IMR-90 (cell line): Measurements from ENCODE around the gene NYAP1. TPM values are rescaled to one million over a fixed set of nuclear protein-coding genes. Genes with fewer than 3 reads are reported as not detected.
"Not testable (repeated sequence)": the region's sequence is repeated elsewhere in the genome, so short reads cannot be mapped to it uniquely, and the experiment has no call there.

Experiments
- ATAC-seq: fragments of 200-7000 bp; cut with Tn5 transposase; 2 replicates; pipeline ENCODE4 v1.9.1; 2020; ENCODE audit warnings: low read depth, mild to moderate bottlenecking, moderate library complexity
- BruUV-seq: library from RNA; stranded (reverse); fragments of 400-500 nt; replicated peaks from 2 replicates; lab custom pipeline; 2021; lab: Mats Ljungman, UMichigan
- CTCF ChIA-PET: fragments of 300-600 bp; formaldehyde crosslinking; extraction: SDS; loops from one replicate; lab custom pipeline; 2021; ENCODE audit warnings: antibody characterized with exemption; lab: Yijun Ruan, JAX
- POLR2A ChIA-PET: fragments of 300-600 bp; sonication (Branson Sonifier 250); formaldehyde crosslinking; loops from one replicate; lab custom pipeline; 2022; ENCODE audit warnings: antibody characterized with exemption; ENCODE audit not compliant: unreplicated experiment; lab: Charles Lee
- DNase-seq: peaks from one replicate; pipeline ENCODE4 v3.0.0; 2013
- H2AFZ ChIP-seq: replicated peaks from 2 replicates; pipeline ENCODE3; 2013; ENCODE audit warnings: low read length, mild to moderate bottlenecking; ENCODE audit not compliant: poor library complexity
- H2AK5ac ChIP-seq: 2 replicates; pipeline ENCODE4 v1.6.1; 2013; ENCODE audit warnings: low read depth, low read length, inconsistent platforms
- H2AK9ac ChIP-seq: replicated peaks from 2 replicates; pipeline ENCODE3; 2013; ENCODE audit warnings: mild to moderate bottlenecking, low read depth, low read length, moderate library complexity; ENCODE audit not compliant: poor library complexity
- H2BK120ac ChIP-seq: 2 replicates; pipeline ENCODE4 v1.6.1; 2013; ENCODE audit warnings: low read depth, low read length, inconsistent platforms
- H2BK15ac ChIP-seq: 3 replicates; pipeline ENCODE4 v1.6.1; 2013; ENCODE audit warnings: low read depth, low read length, inconsistent platforms
- H2BK20ac ChIP-seq: 2 replicates; pipeline ENCODE4 v1.6.1; 2013; ENCODE audit warnings: low read depth, mild to moderate bottlenecking, inconsistent platforms, low read length, moderate library complexity
- H2BK5ac ChIP-seq: 2 replicates; pipeline ENCODE4 v1.6.1; 2013; ENCODE audit warnings: mild to moderate bottlenecking, low read depth, low read length, inconsistent platforms; ENCODE audit not compliant: poor library complexity, severe bottlenecking
- H3K14ac ChIP-seq: replicated peaks from 2 replicates; pipeline ENCODE4 v1.6.1; 2013; ENCODE audit warnings: low read depth, low read length, inconsistent platforms
- H3K18ac ChIP-seq: 2 replicates; pipeline ENCODE4 v1.6.1; 2013; ENCODE audit warnings: low read depth, low read length, control low read depth
- H3K23ac ChIP-seq: 2 replicates; pipeline ENCODE4 v1.6.1; 2013; ENCODE audit warnings: low read depth, low read length, inconsistent platforms
- H3K27ac ChIP-seq: 2 replicates; pipeline ENCODE4 v1.5.1; 2013; ENCODE audit warnings: mild to moderate bottlenecking, control low read depth, low read length; ENCODE audit not compliant: insufficient read depth
- H3K27me3 ChIP-seq: 2 replicates; pipeline ENCODE4 v1.6.1; 2013; ENCODE audit warnings: low read length; ENCODE audit not compliant: control insufficient read depth, insufficient read depth
- H3K36me3 ChIP-seq: 2 replicates; pipeline ENCODE4 v1.6.1; 2013; ENCODE audit warnings: low read length, mixed read lengths; ENCODE audit not compliant: control insufficient read depth, insufficient read depth
- H3K4ac ChIP-seq: 2 replicates; pipeline ENCODE4 v1.6.1; 2013; ENCODE audit warnings: low read depth, low read length, inconsistent platforms
- H3K4me1 ChIP-seq: 2 replicates; pipeline ENCODE4 v1.6.1; 2013; ENCODE audit warnings: low read length, mixed read lengths; ENCODE audit not compliant: control insufficient read depth, insufficient read depth
- H3K4me2 ChIP-seq: 2 replicates; pipeline ENCODE4 v1.6.1; 2013; ENCODE audit warnings: low read depth, mild to moderate bottlenecking, control low read depth, low read length, moderate library complexity
- H3K4me3 ChIP-seq: 2 replicates; pipeline ENCODE4 v1.5.1; 2013; ENCODE audit warnings: low read depth, mild to moderate bottlenecking, control low read depth, low read length, moderate library complexity; ENCODE audit not compliant: insufficient read depth
- H3K56ac ChIP-seq: 2 replicates; pipeline ENCODE4 v1.6.1; 2013; ENCODE audit warnings: low read length, inconsistent platforms; ENCODE audit not compliant: insufficient read depth; ENCODE audit errors: extremely low read depth
- H3K79me1 ChIP-seq, 2 experiments: 2 replicates each; pipeline ENCODE4 v1.6.1; 2013; ENCODE audit warnings: low read length in 2 of 2, inconsistent platforms in 1 of 2, low read depth in 1 of 2
- H3K9ac ChIP-seq: 2 replicates; pipeline ENCODE4 v1.6.1; 2013; ENCODE audit warnings: low read depth, low read length, control low read depth
- H3K9me1 ChIP-seq: 2 replicates; pipeline ENCODE4 v1.6.1; 2013; ENCODE audit warnings: low read length, inconsistent platforms; ENCODE audit not compliant: insufficient read depth
- H3K9me3 ChIP-seq: 2 replicates; pipeline ENCODE4 v1.6.1; 2013; ENCODE audit warnings: low read length; ENCODE audit not compliant: control insufficient read depth, insufficient read depth
- H4K20me1 ChIP-seq: 2 replicates; pipeline ENCODE4 v1.6.1; 2013; ENCODE audit warnings: low read length, inconsistent platforms; ENCODE audit not compliant: insufficient read depth
- H4K5ac ChIP-seq: 2 replicates; pipeline ENCODE4 v1.6.1; 2013; ENCODE audit warnings: mild to moderate bottlenecking, low read depth, low read length, control low read depth
- H4K8ac ChIP-seq, 2 experiments: 2 replicates each; pipeline ENCODE4 v1.6.1; 2013; ENCODE audit warnings: low read depth in 2 of 2, low read length in 2 of 2, control low read depth in 1 of 2, inconsistent platforms in 1 of 2
- H4K91ac ChIP-seq: 2 replicates; pipeline ENCODE4 v1.6.1; 2013; ENCODE audit warnings: low read depth, low read length, inconsistent platforms; ENCODE audit not compliant: insufficient read depth
- WGBS, 2 experiments: methylation state at CpG; one replicate each; pipeline versions ENCODE4 v1.1.5 to v1.1.7; 2013; ENCODE audit warnings: missing lambda C conversion rate in 2 of 2; ENCODE audit not compliant: insufficient read length in 1 of 2; ENCODE audit errors: extremely low coverage in 2 of 2; 5-methylcytosine and 5-hydroxymethylcytosine counted together
- dilution Hi-C: fragments of 300-500 bp; cut with HindIII; formaldehyde crosslinking; loops from one replicate; pipeline ENCODE4 v1.14.3; 2018; ENCODE audit warnings: low sequenced_read_pairs; ENCODE audit not compliant: unreplicated experiment
- in situ Hi-C: fragments of 300-500 bp; cut with MboI; formaldehyde crosslinking; loops from 3 replicates; pipeline ENCODE4 v1.14.3; 2019; ENCODE audit warnings: low sequenced_read_pairs, inconsistent platforms, mixed read lengths
- intact Hi-C: fragments of 100-400 bp; cut with micrococcal nuclease; formaldehyde crosslinking; loops from 2 replicates; pipeline ENCODE4 v1.10.0; 2022
- polyA plus RNA-seq, 3 experiments: library from polyadenylated mRNA; depleted of rRNA; stranded (reverse); fragments of >200 nt; gene quantifications; 2 replicates each; pipeline ENCODE4 v1.2.3, GENCODE V29; 2012; ENCODE audit warnings: low replicate concordance in 1 of 3
- total RNA-seq: library from RNA; depleted of rRNA; stranded (reverse); fragments of >200 nt; gene quantifications from 2 replicates; pipeline ENCODE4 v1.2.3, GENCODE V29; 2012

Gene NYAP1
- total and polyA plus RNA-seq, 2 of the 4 experiments (the other 2 are of a cell fraction): 0.18 to 1.3 TPM

GRCh38 chr7:100535982-100536381, 52.3 kb downstream of the NYAP1 start:
- intact Hi-C loops, H3K4ac ChIP-seq, H3K79me1 ChIP-seq, H4K20me1 ChIP-seq, H3K9ac ChIP-seq, H3K23ac ChIP-seq, H2AK5ac ChIP-seq, H2AFZ ChIP-seq, DNase-seq, H3K18ac ChIP-seq, H3K4me1 ChIP-seq, BruUV-seq, H4K5ac ChIP-seq, in situ Hi-C loops, dilution Hi-C loops, H3K9me1 ChIP-seq, H2BK120ac ChIP-seq, H3K14ac ChIP-seq, H3K56ac ChIP-seq, H4K91ac ChIP-seq, H2AK9ac ChIP-seq, H3K4me3 ChIP-seq, H3K27ac ChIP-seq, H2BK5ac ChIP-seq, H3K4me2 ChIP-seq, H2BK20ac ChIP-seq, POLR2A ChIA-PET, CTCF ChIA-PET, H4K8ac ChIP-seq, H3K9me3 ChIP-seq, ATAC-seq, H3K36me3 ChIP-seq, H3K27me3 ChIP-seq, H2BK15ac ChIP-seq: not testable (repeated sequence)
- no CpG with 5 or more reads among the region's 9 CpGs for WGBS, 2 experiments

- H3K4me1 ChIP-seq, H3K79me1 ChIP-seq, H2AFZ ChIP-seq, H4K8ac ChIP-seq, dilution Hi-C loops, H3K23ac ChIP-seq, ATAC-seq, H3K27ac ChIP-seq, H3K14ac ChIP-seq, H4K91ac ChIP-seq, H3K18ac ChIP-seq, H3K4ac ChIP-seq, H2BK15ac ChIP-seq, H4K5ac ChIP-seq, H3K56ac ChIP-seq, H4K20me1 ChIP-seq, H2BK20ac ChIP-seq, H3K27me3 ChIP-seq, H3K9me1 ChIP-seq, H3K36me3 ChIP-seq, in situ Hi-C loops, H2BK120ac ChIP-seq, POLR2A ChIA-PET, DNase-seq, H2AK5ac ChIP-seq, CTCF ChIA-PET, H3K4me2 ChIP-seq, H2AK9ac ChIP-seq, H3K9ac ChIP-seq, H3K4me3 ChIP-seq, BruUV-seq, H2BK5ac ChIP-seq, H3K9me3 ChIP-seq, intact Hi-C loops: not testable (repeated sequence)
- WGBS, 2 experiments: 63% methylated on average over 1 of the region's 2 CpGs; no CpG with 5 or more reads in 1 of the 2 experiments
Measured at GRCh38 chr7:100536695-100537094, 53.0 kb downstream of the NYAP1 start.
